CD14-positive monocyte (primary cell): ENCODE measurements around the gene SLC22A1. TPM values are rescaled to one million over a fixed set of nuclear protein-coding genes. Genes with fewer than 3 reads are reported as not detected.

Experiments used
- DNase-seq, 3 donors: peaks; one replicate each; pipeline ENCODE4 v3.0.0-alpha.2; 2011 to 2022
- H2AFZ ChIP-seq: 2 replicates; pipeline ENCODE4 v1.6.0; 2012; ENCODE audit warnings: mild to moderate bottlenecking, low read depth, low read length, inconsistent platforms; ENCODE audit not compliant: insufficient read depth, poor library complexity, severe bottlenecking
- H3K27ac ChIP-seq, 2 donors: 1 replicate in 1 of 2; 2 replicates in 1 of 2; pipeline ENCODE4 v1.5.1; 2012 to 2013; ENCODE audit warnings: low read length in 2 of 2, control low read depth in 1 of 2, inconsistent platforms in 1 of 2, low read depth in 1 of 2, mild to moderate bottlenecking in 1 of 2
- H3K27me3 ChIP-seq, 2 donors: one replicate each; pipeline versions ENCODE4 v1.6.0 to v1.6.1; 2011 to 2013; ENCODE audit warnings: low read length in 2 of 2; ENCODE audit not compliant: control insufficient read depth in 2 of 2, insufficient read depth in 2 of 2
- H3K36me3 ChIP-seq, 2 donors: replicated peaks in 1 of 2; 1 replicate in 1 of 2; 2 replicates in 1 of 2; pipeline versions ENCODE4 v1.5.1 to v1.6.1; 2012 to 2013; ENCODE audit warnings: low read length in 2 of 2, control low read depth in 1 of 2, inconsistent platforms in 1 of 2, mild to moderate bottlenecking in 1 of 2; ENCODE audit not compliant: insufficient read depth in 2 of 2, control insufficient read depth in 1 of 2
- H3K4me1 ChIP-seq, 2 donors: 1 replicate in 1 of 2; 2 replicates in 1 of 2; pipeline versions ENCODE4 v1.5.1 to v1.6.1; 2012 to 2013; ENCODE audit warnings: low read length in 2 of 2, control low read depth in 1 of 2, inconsistent platforms in 1 of 2, mild to moderate bottlenecking in 1 of 2, moderate library complexity in 1 of 2; ENCODE audit not compliant: insufficient read depth in 2 of 2, control insufficient read depth in 1 of 2
- H3K4me2 ChIP-seq: replicated peaks from 2 replicates; pipeline ENCODE3; 2012; ENCODE audit warnings: low read length, moderate library complexity, mild to moderate bottlenecking; ENCODE audit not compliant: poor library complexity, severe bottlenecking; ENCODE audit errors: extremely low read depth
- H3K4me3 ChIP-seq, 3 experiments: fragments of 200-600 bp in 1 of 3; sonication (generic) in 1 of 3; replicated peaks in 1 of 3; 1 replicate in 2 of 3; 2 replicates in 1 of 3; pipeline ENCODE4 v1.5.1; 2011 to 2013; ENCODE audit warnings: low read length in 3 of 3, mild to moderate bottlenecking in 3 of 3, control low read depth in 2 of 3, low read depth in 2 of 3, inconsistent platforms in 1 of 3, moderate library complexity in 1 of 3
- H3K79me2 ChIP-seq: 2 replicates; pipeline ENCODE4 v1.6.0; 2012; ENCODE audit warnings: mild to moderate bottlenecking, control low read depth, inconsistent platforms, low read length, moderate library complexity; ENCODE audit not compliant: insufficient read depth
- H3K9ac ChIP-seq: 2 replicates; pipeline ENCODE4 v1.6.0; 2017; ENCODE audit warnings: low read length, mild to moderate bottlenecking; ENCODE audit not compliant: insufficient read depth, poor library complexity, severe bottlenecking
- H3K9me3 ChIP-seq, 2 donors: replicated peaks in 1 of 2; 1 replicate in 1 of 2; 2 replicates in 1 of 2; pipeline versions ENCODE4 v1.5.1 to v1.6.1; 2012 to 2013; ENCODE audit warnings: low read length in 2 of 2, control low read depth in 1 of 2; ENCODE audit not compliant: control insufficient read depth in 1 of 2, insufficient read depth in 1 of 2
- H4K20me1 ChIP-seq: 2 replicates; pipeline ENCODE4 v1.6.0; 2012; ENCODE audit warnings: mild to moderate bottlenecking, low read length, control low read depth, moderate library complexity; ENCODE audit not compliant: insufficient read depth
- H3K27ac Mint-ChIP-seq, 7 donors: one replicate each; pipeline ENCODE4 v1.8.0; 2020; ENCODE audit warnings: mild to moderate bottlenecking in 7 of 7, mixed read lengths in 7 of 7, moderate library complexity in 6 of 7, inconsistent platforms in 2 of 7
- H3K27me3 Mint-ChIP-seq, 3 donors: one replicate each; pipeline ENCODE4 v1.8.0; 2021 to 2022; ENCODE audit warnings: low read depth in 3 of 3, mild to moderate bottlenecking in 3 of 3, mixed read lengths in 3 of 3, moderate library complexity in 3 of 3, inconsistent platforms in 1 of 3
- H3K36me3 Mint-ChIP-seq, 2 donors: one replicate each; pipeline ENCODE4 v1.8.0; 2020; ENCODE audit warnings: mixed read lengths in 2 of 2, inconsistent platforms in 1 of 2, mild to moderate bottlenecking in 1 of 2
- H3K4me1 Mint-ChIP-seq: one replicate; pipeline ENCODE4 v1.8.0; 2020; ENCODE audit warnings: mild to moderate bottlenecking, mixed read lengths
- H3K4me3 Mint-ChIP-seq, 2 donors: one replicate each; pipeline ENCODE4 v1.8.0; 2020; ENCODE audit warnings: mild to moderate bottlenecking in 2 of 2, mixed read lengths in 2 of 2, moderate library complexity in 1 of 2
- H3K9me3 Mint-ChIP-seq, 7 donors: one replicate each; pipeline ENCODE4 v1.8.0; 2020 to 2022; ENCODE audit warnings: mixed read lengths in 7 of 7, mild to moderate bottlenecking in 6 of 7, moderate library complexity in 6 of 7, inconsistent platforms in 2 of 7
- CTCF ChIP-seq: fragments of 200-600 bp; IDR thresholded peaks from one replicate; pipeline ENCODE4 v1.8.0; 2022; ENCODE audit warnings: antibody characterized with exemption, mild to moderate bottlenecking
- WGBS: methylation state at CpG from one replicate; pipeline ENCODE4 v1.1.5; 2013; ENCODE audit warnings: missing lambda C conversion rate; ENCODE audit not compliant: insufficient coverage; 5-methylcytosine and 5-hydroxymethylcytosine counted together
- intact Hi-C, 2 donors: fragments of 100-400 bp; cut with micrococcal nuclease; formaldehyde crosslinking; loops; one replicate each; pipeline versions ENCODE4 v1.15.0 to v1.15.1; 2023
- polyA plus RNA-seq, 3 donors: library from polyadenylated mRNA; depleted of rRNA in 1 of 3; unstranded in 2 of 3; stranded (reverse) in 1 of 3; fragments of 300-500 nt in 2 of 3; fragments of >200 nt in 1 of 3; fragmentation: Illumina TruSeq in 2 of 3; gene quantifications; 1 replicate in 2 of 3; 2 replicates in 1 of 3; pipeline ENCODE4 v1.2.3, GENCODE V29; 2012 to 2021

Gene SLC22A1
- polyA plus RNA-seq, 3 donors, result 0.36 to 0.48 TPM; not detected in 1

GRCh38 chr6:160085713-160086505, 35.7 kb upstream of the SLC22A1 start:
- Histone ChIP-seq H3K4me1 (no peaks in the 10 kb centered on the region), H3K4me3 (no peak overlapping the region), H3K36me3 (peaks cover 98 to 100% of the 10 kb centered on the region in 2 donors), H3K4me2 (no peak overlapping the region), H4K20me1 (peaks cover 83% of the 10 kb centered on the region), H2AFZ (no peak overlapping the region), H3K9me3 (no peaks in the 10 kb centered on the region), H3K9ac (no peak overlapping the region), H3K79me2 (no peaks in the 10 kb centered on the region), H3K27ac (no peak overlapping the region), H3K27me3 (no peaks in the 10 kb centered on the region)
- Mint-ChIP-seq H3K4me1 (no peaks in the 10 kb centered on the region), H3K27me3 (peaks cover 0 to 2% (median 1%) of the 10 kb centered on the region in 3 donors), H3K36me3 (peaks cover 96 to 100% of the 10 kb centered on the region in 2 donors), H3K9me3 (peaks cover 0 to 9% (median 0%) of the 10 kb centered on the region in 7 donors), H3K4me3 (no peak overlapping the region), H3K27ac (peak overlapping the region in 1 of 7 donors; percentile 33)
- intact Hi-C loops, result no loop called here
- DNase-seq, result no peak
- WGBS, result 99% methylated on average over 5 of the region's 15 CpGs
- TF ChIP-seq CTCF, result no peak

GRCh38 chr6:160086754-160087153, 34.9 kb upstream of the SLC22A1 start:
- TF ChIP-seq CTCF, result no peak

More at GRCh38 chr6:160086754-160087153, 34.9 kb upstream of the SLC22A1 start:
- Histone ChIP-seq H3K4me1 (no peaks in the 10 kb centered on the region), H4K20me1 (peaks cover 82% of the 10 kb centered on the region), H3K27me3 (no peaks in the 10 kb centered on the region), H2AFZ (no peak overlapping the region), H3K4me3 (no peak overlapping the region), H3K27ac (no peak overlapping the region), H3K9me3 (no peaks in the 10 kb centered on the region), H3K4me2 (no peak overlapping the region), H3K36me3 (peaks cover 97 to 100% of the 10 kb centered on the region in 2 donors), H3K79me2 (no peaks in the 10 kb centered on the region), H3K9ac (no peak overlapping the region)
- 96% methylated on average over 4 of the region's 8 CpGs for WGBS
- DNase-seq, result no peak
- no peak overlapping the region for H3K27ac Mint-ChIP-seq
- H3K4me3 Mint-ChIP-seq, result no peak overlapping the region
- peaks cover 0 to 7% (median 0%) of the 10 kb centered on the region in 7 donors for H3K9me3 Mint-ChIP-seq
- peaks cover 0 to 2% (median 1%) of the 10 kb centered on the region in 3 donors for H3K27me3 Mint-ChIP-seq
- intact Hi-C loops, result no loop called here
- no peaks in the 10 kb centered on the region for H3K4me1 Mint-ChIP-seq
- peaks cover 93 to 97% of the 10 kb centered on the region in 2 donors for H3K36me3 Mint-ChIP-seq
